Astrocyte (in vitro differentiated cells and primary cell): ENCODE data around the gene SH3BP4. TPM values are rescaled to one million over a fixed set of nuclear protein-coding genes. Genes with fewer than 3 reads are reported as not detected.

ENCODE experiments used
- DNase-seq: peaks from one replicate; pipeline ENCODE4 v3.0.0-alpha.2; 2010; ENCODE audit warnings: low read depth
- FAIRE-seq: peaks from 2 replicates; lab custom pipeline; 2011; peaks lifted over from hg19 to GRCh38; lab: Jason Lieb, UNC
- H2AFZ ChIP-seq: 2 replicates; pipeline ENCODE4 v1.6.0; 2012; ENCODE audit warnings: low read depth, low read length, inconsistent platforms
- H3K27ac ChIP-seq: 2 replicates; pipeline ENCODE4 v1.5.1; 2011; ENCODE audit warnings: low read depth, low read length, inconsistent platforms
- H3K27me3 ChIP-seq: 2 replicates; pipeline ENCODE4 v1.6.0; 2011; ENCODE audit warnings: low read length, inconsistent platforms; ENCODE audit not compliant: insufficient read depth
- H3K36me3 ChIP-seq: 2 replicates; pipeline ENCODE4 v1.5.1; 2011; ENCODE audit warnings: low read length, inconsistent platforms; ENCODE audit not compliant: insufficient read depth
- H3K4me1 ChIP-seq: 2 replicates; pipeline ENCODE4 v1.5.1; 2011; ENCODE audit warnings: low read length, inconsistent platforms; ENCODE audit not compliant: insufficient read depth
- H3K4me2 ChIP-seq: 2 replicates; pipeline ENCODE4 v1.6.0; 2012; ENCODE audit warnings: low read length, inconsistent platforms
- H3K4me3 ChIP-seq: 2 replicates; pipeline ENCODE4 v1.5.1; 2011; ENCODE audit warnings: low read depth, mild to moderate bottlenecking, low read length, inconsistent platforms; ENCODE audit not compliant: insufficient read depth
- H3K79me2 ChIP-seq: 2 replicates; pipeline ENCODE4 v1.6.0; 2012; ENCODE audit warnings: mild to moderate bottlenecking, low read length, inconsistent platforms; ENCODE audit not compliant: insufficient read depth
- H3K9ac ChIP-seq: 2 replicates; pipeline ENCODE4 v1.6.0; 2012; ENCODE audit warnings: mild to moderate bottlenecking, low read length, inconsistent platforms
- H3K9me3 ChIP-seq: 2 replicates; pipeline ENCODE4 v1.5.1; 2012; ENCODE audit warnings: low read depth, mild to moderate bottlenecking, low read length, inconsistent platforms; ENCODE audit not compliant: insufficient read depth
- H4K20me1 ChIP-seq: 2 replicates; pipeline ENCODE4 v1.6.0; 2012; ENCODE audit warnings: low read length, inconsistent platforms; ENCODE audit not compliant: insufficient read depth
- H3K27ac Mint-ChIP-seq: one replicate; pipeline ENCODE4 v1.8.0; 2021; ENCODE audit warnings: mild to moderate bottlenecking, mixed read lengths; ENCODE audit not compliant: unreplicated experiment
- H3K27me3 Mint-ChIP-seq: one replicate; pipeline ENCODE4 v1.8.0; 2021; ENCODE audit warnings: low read depth, mixed read lengths; ENCODE audit not compliant: unreplicated experiment
- H3K36me3 Mint-ChIP-seq: one replicate; pipeline ENCODE4 v1.8.0; 2021; ENCODE audit warnings: low read depth, mixed read lengths; ENCODE audit not compliant: unreplicated experiment
- H3K4me1 Mint-ChIP-seq: one replicate; pipeline ENCODE4 v1.8.0; 2021; ENCODE audit warnings: low read depth, mixed read lengths; ENCODE audit not compliant: unreplicated experiment
- H3K4me3 Mint-ChIP-seq: one replicate; pipeline ENCODE4 v1.8.0; 2021; ENCODE audit warnings: mild to moderate bottlenecking, moderate library complexity, mixed read lengths; ENCODE audit not compliant: unreplicated experiment
- H3K9me3 Mint-ChIP-seq: one replicate; pipeline ENCODE4 v1.8.0; 2021; ENCODE audit warnings: mild to moderate bottlenecking, mixed read lengths; ENCODE audit not compliant: unreplicated experiment
- CTCF ChIP-seq: IDR thresholded peaks from 2 replicates; pipeline ENCODE4 v1.5.1; 2011; ENCODE audit warnings: low read depth, mild to moderate bottlenecking, inconsistent platforms, low read length, moderate library complexity; ENCODE audit not compliant: insufficient read depth
- EZH2 ChIP-seq: IDR thresholded peaks from 2 replicates; pipeline ENCODE4 v1.6.1; 2012; ENCODE audit warnings: mild to moderate bottlenecking, low read length, inconsistent platforms; ENCODE audit not compliant: insufficient read depth
- total RNA-seq: library from RNA; stranded (reverse); gene quantifications from 2 replicates; pipeline ENCODE4 v1.2.1, GENCODE V29; 2021

SH3BP4 gene
- total RNA-seq, 1 donor from 2014 or later = 127 TPM

- Histone ChIP-seq H3K9ac (no peak overlapping the region), H3K4me3 (no peak overlapping the region), H3K27me3 (no peaks in the 10 kb centered on the region), H3K79me2 (peaks cover 84% of the 10 kb centered on the region), H3K27ac (no peak overlapping the region), H3K9me3 (no peaks in the 10 kb centered on the region), H4K20me1 (peaks cover 93% of the 10 kb centered on the region), H3K4me2 (no peak overlapping the region), H3K36me3 (peaks cover 50% of the 10 kb centered on the region), H2AFZ (no peak overlapping the region), H3K4me1 (peaks cover 47% of the 10 kb centered on the region)
- Mint-ChIP-seq H3K27ac (peak overlapping the region; percentile 41), H3K36me3 (peaks cover 30% of the 10 kb centered on the region), H3K27me3 (no peaks in the 10 kb centered on the region), H3K9me3 (peaks cover 2% of the 10 kb centered on the region), H3K4me1 (peaks cover 36% of the 10 kb centered on the region), H3K4me3 (no peak overlapping the region)
- DNase-seq (no peak), FAIRE-seq (no peak)
- TF ChIP-seq CTCF = no peak
- no peak for TF ChIP-seq EZH2
These were observed 97.9 kb downstream of the SH3BP4 start for GRCh38 chr2:235049719-235050118.

- Mint-ChIP-seq H3K27ac (peak overlapping the region; percentile 68), H3K9me3 (peaks cover 2% of the 10 kb centered on the region), H3K4me3 (no peak overlapping the region), H3K4me1 (peaks cover 33% of the 10 kb centered on the region), H3K27me3 (no peaks in the 10 kb centered on the region), H3K36me3 (peaks cover 35% of the 10 kb centered on the region)
- H3K27ac ChIP-seq = peak overlapping the region; percentile 82
- TF ChIP-seq CTCF (no peak), EZH2 (no peak)
- DNase-seq (peak; percentile 92), FAIRE-seq (peak; percentile 98)
- H3K9me3 ChIP-seq = no peaks in the 10 kb centered on the region
- H3K4me3 ChIP-seq = no peak overlapping the region
- H4K20me1 ChIP-seq = peaks cover 92% of the 10 kb centered on the region
- peak overlapping the region; percentile 73 for H3K9ac ChIP-seq
- peaks cover 78% of the 10 kb centered on the region for H3K79me2 ChIP-seq
- peak overlapping the region; percentile 65 for H3K4me2 ChIP-seq
- H2AFZ ChIP-seq = no peak overlapping the region
- H3K27me3 ChIP-seq = no peaks in the 10 kb centered on the region
- peaks cover 47% of the 10 kb centered on the region for H3K4me1 ChIP-seq
- peaks cover 55% of the 10 kb centered on the region for H3K36me3 ChIP-seq
These were observed 99.1 kb downstream of the SH3BP4 start for GRCh38 chr2:235050980-235051351.

- H3K79me2 ChIP-seq = peaks cover 71% of the 10 kb centered on the region
- peak overlapping the region; percentile 65 for H3K4me2 ChIP-seq
- H3K27me3 ChIP-seq = no peaks in the 10 kb centered on the region
- no peaks in the 10 kb centered on the region for H3K9me3 ChIP-seq
- peaks cover 30% of the 10 kb centered on the region for H3K36me3 Mint-ChIP-seq
- peak overlapping the region; percentile 82 for H3K27ac ChIP-seq
- H3K4me1 Mint-ChIP-seq = peaks cover 32% of the 10 kb centered on the region
- no peak for TF ChIP-seq CTCF
- no peak for TF ChIP-seq EZH2
- H3K27me3 Mint-ChIP-seq = no peaks in the 10 kb centered on the region
- FAIRE-seq = no peak
- peak overlapping the region; percentile 68 for H3K27ac Mint-ChIP-seq
- H3K4me1 ChIP-seq = peaks cover 47% of the 10 kb centered on the region
- DNase-seq = peak; percentile 49
- H2AFZ ChIP-seq = no peak overlapping the region
- no peak overlapping the region for H3K4me3 Mint-ChIP-seq
- H3K9ac ChIP-seq = peak overlapping the region; percentile 73
- H3K36me3 ChIP-seq = peaks cover 56% of the 10 kb centered on the region
- peaks cover 92% of the 10 kb centered on the region for H4K20me1 ChIP-seq
- no peak overlapping the region for H3K4me3 ChIP-seq
- peaks cover 2% of the 10 kb centered on the region for H3K9me3 Mint-ChIP-seq
These were observed 99.8 kb downstream of the SH3BP4 start for GRCh38 chr2:235051436-235052260.
